GM19467 (cell line): ENCODE measurements around the gene CENPF.

ENCODE experiments used
- ATAC-seq: cut with Tn5 transposase; IDR thresholded peaks from one replicate; pipeline ENCODE4 v1.9.1; 2021; ENCODE audit warnings: mild to moderate bottlenecking, moderate library complexity; ENCODE audit not compliant: unreplicated experiment

Gene CENPF

DNA sequence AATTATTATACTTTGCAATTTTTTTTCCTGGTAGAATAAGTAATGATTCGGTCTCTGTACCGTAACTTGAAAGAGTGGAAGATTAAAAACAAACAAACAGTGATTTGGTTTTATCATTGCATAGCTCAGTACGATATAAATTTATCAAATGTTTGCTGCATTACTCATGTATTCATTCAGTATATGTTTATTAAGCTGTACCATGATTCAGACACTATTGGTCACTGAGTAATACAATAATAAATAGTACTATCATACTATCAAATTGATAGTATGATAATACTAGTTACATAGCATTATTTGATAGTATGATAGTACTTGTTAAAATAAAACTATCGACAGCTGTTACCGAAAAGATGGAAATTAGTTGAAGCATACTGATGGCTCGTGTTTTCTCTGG is 12.1 kb downstream of the CENPF start:
- no peak for ATAC-seq

DNA sequence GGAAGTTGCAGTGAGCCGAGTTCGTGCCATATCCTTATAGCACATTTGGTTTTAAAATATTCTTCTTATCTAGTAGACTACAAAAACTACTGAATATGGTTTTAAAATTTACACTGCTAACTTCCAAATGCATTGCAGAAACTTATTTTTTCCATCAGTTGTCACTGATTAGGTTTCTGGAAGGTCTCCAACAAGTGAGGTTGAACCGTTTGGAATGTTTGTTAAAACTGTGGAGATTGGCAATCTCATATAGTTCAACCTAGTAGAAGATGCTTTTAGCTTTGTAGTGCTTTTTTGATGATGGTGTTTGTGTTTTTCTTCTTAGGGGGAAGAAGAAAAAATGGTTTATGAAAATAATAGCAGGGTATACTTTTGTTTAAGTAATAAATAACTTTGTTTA is 12.9 kb downstream of the CENPF start:
- ATAC-seq = no peak

DNA sequence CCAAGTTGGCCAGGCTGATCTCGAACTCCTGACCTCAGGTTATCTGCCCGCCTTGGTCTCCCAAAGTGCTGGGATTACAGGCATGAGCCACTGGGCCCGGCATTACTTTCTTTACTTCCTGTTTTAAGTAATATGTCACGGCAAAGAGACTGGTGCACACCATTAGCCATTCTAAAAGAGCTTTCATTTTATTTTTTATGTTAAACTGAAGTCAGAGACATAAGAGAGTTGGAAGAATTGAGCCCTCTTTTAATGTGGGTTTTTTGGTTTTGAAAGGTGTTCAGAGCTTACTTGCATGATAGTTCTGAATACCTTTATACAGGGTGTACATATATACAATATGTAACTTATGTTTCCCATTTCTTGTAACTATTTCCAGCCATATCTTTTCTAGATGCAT is 14.3 kb downstream of the CENPF start:
- no peak for ATAC-seq

DNA sequence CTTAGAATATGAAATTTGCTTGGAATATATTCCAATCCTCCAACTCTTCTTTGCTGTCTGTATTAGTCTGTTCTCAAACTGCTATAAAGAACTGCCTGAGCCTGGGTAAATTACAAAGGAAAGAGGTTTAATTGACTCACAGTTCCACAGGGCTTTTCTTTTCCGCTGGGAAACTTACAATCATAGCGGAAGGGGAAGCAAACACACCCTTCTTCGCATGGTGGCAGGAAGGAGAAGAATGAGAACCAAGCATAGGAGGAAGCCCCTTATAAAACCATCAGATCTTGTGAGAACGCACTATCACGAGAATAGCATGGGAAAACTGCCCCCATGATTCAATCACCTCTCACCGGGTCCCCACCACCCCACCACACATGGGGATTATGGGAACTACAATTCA is 14.8 kb downstream of the CENPF start:
- no peak for ATAC-seq

DNA sequence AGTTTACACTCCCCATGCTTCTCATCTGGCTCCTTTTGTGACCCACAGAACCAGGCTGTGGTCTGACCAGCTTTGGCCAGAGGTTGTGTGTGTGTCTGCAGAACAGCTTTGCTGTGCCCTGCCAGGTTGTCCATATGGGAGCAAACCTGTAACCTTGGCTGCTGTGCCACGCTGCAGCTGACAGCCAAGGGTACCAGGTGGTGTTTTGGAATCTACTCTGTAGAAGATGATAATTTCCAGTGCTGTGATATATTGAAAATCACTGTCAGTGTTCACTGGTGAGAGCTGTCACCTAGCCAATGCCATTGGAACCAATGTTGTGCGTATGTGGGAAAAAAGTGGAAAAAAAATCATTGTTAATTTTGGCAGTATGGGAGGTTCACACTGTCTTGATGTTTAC is 18.2 kb downstream of the CENPF start:
- ATAC-seq = no peak

DNA sequence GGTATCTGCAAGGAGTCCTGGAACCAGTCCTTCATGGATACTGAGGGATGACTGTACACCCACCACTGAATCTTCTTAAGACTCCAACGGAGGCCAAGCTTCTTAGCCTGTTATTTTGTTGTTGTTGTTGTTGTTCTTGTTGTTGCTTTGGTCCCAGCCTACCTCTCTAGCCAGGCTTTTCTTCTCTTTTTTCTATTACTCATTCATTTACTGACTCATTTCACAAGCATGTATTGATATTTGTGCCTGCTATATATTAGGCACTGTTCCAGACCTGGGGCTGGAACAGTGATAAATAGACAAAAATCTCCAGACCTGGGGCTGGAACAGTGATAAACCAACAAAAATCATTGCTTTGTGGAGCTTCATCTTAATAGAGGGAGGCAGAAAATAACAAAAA is 20.4 kb downstream of the CENPF start:
- no peak for ATAC-seq

DNA sequence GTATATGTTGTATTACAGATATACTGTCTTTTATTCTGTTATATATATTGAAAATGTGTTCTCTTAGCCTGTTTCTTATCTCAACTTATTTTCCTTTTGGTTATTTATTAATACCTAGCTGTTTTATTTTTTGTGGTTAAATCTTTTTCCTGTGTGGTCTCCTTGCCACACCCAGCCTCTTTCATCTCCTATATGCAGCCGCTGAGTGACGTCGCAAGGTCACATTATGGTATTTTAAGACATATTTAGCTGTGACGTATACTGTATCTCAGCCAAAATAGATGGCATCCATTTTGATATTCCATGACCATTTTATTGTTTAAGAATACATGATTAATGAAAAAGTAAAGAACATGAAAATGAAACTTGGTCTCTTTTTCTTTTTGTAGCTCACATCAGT is 29.1 kb downstream of the CENPF start:
- no peak for ATAC-seq

DNA sequence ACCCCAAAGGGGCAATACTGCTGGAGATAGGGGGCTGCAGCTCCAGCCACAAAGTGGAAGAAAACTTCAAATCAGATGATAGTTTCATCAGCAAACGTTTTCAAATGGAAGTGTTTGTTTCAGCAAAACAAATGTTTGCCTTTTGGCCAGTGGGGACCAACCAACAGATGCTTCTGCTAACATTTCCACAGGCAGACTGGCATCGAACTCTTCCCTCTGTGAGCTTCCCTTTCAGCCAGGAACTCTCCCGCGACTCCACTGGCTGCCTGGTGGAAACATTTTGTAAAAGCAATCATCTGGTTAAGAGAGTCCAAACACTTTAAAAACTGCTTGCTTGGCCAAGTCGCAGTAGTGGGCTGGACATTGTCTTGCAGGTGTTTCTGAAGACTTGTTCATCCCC is 30.7 kb downstream of the CENPF start:
- ATAC-seq = no peak

DNA sequence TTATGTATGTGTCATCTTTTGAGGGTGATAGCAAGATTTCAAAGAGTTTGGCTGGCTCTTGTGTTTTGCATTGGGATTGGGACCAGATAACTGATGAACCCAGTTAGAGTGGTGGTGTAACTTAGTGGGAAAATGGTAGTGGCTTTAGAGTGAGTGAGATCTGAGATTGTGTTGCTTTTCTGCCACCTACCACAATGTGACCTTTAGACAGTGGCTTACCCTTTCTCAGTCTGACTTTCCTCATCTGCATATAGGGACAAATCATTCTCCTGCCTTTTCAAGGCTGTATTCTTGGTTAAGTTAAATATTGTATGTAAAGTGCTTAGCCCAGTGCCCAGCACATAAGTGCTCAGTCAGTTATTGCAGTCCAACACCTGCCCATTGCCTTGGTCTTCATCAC is 31.3 kb downstream of the CENPF start:
- no peak for ATAC-seq

DNA sequence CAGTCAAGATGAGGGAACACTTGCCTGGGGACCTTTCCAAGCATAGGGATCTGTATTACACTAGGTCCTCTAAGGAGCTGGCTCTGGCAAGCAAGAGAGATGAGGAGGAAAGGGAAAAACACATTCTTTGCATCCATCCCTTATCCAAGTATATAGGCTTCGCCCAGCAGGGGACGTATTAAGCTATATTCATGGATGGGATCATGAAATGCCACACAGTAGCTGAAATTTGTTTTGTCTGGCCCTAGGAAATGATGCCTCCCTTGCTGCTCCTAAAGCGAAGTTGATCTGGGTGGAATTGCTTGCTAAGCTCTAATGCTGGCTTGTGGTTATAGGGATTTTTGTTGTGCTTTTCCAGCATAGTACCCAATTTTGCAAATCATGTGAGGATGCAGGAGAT is 32.1 kb downstream of the CENPF start:
- no peak for ATAC-seq

DNA sequence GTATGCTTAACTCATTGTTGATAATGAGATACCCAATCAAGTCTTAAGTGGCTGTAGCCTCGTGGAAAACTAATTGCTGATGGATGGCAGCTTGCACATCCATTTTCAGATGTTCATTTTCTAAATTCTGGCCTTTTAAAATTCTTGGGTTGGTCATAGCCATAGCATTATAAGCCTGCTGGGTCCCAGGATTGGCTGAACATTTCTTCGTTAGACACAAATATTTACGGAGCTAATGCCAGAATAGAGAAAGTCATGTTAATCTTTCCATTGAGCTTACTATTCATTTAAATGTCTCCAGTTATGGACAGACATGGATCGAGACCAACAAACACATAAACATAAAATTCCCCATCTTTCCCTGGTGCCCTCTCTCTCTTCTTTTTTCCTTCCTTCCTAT is 32.5 kb downstream of the CENPF start:
- no peak for ATAC-seq

DNA sequence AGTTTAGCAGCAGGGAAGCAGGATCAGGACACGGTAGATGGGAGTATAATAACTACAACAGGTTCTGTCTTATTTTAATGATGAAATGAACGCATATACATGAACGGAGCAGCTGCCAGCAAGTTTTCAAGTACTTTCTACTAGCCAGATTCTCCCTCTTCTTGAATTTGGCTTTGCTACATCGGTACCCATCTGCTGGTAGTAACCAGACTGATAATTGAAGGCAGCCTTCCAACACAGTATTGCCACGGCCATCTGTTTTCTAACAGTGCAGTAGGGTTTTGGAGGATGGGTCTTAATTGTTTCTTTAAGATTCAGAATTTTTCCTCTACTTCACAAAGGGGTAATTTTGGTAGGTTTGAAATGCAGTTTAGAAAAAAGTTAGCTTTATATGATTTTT is 33.4 kb downstream of the CENPF start:
- ATAC-seq = no peak

DNA sequence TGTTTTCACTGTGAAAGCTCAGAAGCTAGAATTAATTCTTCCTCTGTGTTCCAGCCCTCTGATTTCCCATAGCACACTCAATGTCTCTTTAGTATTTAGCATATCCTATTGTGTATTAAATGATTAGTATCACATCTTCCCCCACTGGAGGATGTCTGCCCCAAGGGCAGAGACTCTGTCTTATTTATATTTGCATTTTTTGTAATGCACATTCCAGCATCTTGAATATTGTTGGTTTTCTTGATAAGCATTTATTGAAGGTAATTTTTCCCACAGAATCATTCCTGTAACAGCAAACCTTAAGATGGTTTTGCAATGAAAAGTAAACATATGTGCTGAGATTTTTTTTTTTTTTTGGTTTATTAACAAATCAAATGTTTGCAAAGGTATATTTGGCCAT is 34.1 kb downstream of the CENPF start:
- no peak for ATAC-seq

DNA sequence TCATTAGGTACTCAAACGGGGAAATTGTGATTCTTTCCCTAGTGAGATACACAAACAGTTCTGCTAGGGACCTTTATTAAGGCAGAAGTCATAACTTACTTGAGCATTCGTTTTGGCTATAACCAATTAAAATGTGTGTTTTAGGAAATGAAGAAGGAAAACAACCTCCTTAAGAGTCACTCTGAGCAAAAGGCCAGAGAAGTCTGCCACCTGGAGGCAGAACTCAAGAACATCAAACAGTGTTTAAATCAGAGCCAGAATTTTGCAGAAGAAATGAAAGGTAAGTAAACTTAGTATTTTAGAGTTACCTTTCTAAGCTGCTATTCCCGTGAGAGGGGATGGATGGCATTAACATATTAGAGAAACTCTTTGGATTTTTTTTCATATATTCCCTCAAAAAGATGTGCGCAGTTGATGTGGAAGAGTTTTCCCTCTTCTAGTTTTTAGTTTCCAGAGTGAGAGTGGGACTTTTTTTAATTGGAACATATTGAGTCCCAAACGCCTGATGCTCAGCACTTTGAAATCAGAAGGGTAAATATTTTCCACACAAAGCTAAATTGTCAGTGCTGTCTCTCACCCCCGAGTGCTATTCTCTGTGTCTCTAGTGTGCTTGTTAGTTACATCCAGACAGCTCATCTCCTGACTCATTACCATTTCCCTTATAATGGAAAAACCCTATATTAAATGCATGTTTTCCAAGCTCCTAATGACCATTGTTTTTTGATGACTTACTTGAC is 34.9 kb downstream of the CENPF start:
- no peak for ATAC-seq

DNA sequence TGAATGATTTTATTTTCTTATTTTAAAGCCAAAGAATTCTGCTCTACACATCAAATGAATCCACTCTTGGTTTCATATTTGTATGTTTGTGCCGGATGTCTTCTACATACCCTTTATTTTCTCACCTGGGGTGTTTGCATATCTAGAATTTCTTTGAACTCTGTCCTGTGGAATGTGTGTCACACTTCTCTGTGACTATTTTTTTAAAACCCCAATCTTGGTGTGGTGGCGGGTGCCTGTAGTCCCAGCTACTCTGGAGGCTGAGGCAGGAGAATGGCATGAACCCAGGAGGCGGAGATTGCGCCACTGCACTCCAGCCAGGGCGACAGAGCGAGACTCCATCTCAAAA is 35.4 kb downstream of the CENPF start:
- no peak for ATAC-seq

DNA sequence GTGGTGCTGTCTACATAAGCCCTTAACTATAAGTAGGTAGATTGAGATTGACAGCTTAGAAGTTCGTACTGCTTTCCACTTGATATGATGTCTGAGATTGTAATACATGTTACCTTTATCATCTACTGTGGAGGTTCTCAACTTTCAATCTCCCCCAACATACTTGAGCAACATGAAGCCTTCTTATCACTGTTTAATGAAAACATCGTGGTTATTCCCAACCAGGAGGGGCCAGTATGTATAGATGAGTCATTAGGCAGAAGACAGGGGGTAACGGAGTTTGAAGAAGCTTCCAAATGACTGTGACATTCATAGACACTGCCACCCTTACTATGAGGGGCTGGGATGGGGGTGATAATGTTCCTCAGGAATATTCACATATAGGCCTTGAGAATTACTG is 36.0 kb downstream of the CENPF start:
- no peak for ATAC-seq

DNA sequence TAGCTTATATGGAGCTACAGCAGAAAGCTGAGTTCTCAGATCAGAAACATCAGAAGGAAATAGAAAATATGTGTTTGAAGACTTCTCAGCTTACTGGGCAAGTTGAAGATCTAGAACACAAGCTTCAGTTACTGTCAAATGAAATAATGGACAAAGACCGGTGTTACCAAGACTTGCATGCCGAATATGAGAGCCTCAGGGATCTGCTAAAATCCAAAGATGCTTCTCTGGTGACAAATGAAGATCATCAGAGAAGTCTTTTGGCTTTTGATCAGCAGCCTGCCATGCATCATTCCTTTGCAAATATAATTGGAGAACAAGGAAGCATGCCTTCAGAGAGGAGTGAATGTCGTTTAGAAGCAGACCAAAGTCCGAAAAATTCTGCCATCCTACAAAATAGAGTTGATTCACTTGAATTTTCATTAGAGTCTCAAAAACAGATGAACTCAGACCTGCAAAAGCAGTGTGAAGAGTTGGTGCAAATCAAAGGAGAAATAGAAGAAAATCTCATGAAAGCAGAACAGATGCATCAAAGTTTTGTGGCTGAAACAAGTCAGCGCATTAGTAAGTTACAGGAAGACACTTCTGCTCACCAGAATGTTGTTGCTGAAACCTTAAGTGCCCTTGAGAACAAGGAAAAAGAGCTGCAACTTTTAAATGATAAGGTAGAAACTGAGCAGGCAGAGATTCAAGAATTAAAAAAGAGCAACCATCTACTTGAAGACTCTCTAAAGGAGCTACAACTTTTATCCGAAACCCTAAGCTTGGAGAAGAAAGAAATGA is 37.6 kb downstream of the CENPF start:
- no peak for ATAC-seq

DNA sequence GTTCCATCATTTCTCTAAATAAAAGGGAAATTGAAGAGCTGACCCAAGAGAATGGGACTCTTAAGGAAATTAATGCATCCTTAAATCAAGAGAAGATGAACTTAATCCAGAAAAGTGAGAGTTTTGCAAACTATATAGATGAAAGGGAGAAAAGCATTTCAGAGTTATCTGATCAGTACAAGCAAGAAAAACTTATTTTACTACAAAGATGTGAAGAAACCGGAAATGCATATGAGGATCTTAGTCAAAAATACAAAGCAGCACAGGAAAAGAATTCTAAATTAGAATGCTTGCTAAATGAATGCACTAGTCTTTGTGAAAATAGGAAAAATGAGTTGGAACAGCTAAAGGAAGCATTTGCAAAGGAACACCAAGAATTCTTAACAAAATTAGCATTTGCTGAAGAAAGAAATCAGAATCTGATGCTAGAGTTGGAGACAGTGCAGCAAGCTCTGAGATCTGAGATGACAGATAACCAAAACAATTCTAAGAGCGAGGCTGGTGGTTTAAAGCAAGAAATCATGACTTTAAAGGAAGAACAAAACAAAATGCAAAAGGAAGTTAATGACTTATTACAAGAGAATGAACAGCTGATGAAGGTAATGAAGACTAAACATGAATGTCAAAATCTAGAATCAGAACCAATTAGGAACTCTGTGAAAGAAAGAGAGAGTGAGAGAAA is 38.4 kb downstream of the CENPF start:
- no peak for ATAC-seq

DNA sequence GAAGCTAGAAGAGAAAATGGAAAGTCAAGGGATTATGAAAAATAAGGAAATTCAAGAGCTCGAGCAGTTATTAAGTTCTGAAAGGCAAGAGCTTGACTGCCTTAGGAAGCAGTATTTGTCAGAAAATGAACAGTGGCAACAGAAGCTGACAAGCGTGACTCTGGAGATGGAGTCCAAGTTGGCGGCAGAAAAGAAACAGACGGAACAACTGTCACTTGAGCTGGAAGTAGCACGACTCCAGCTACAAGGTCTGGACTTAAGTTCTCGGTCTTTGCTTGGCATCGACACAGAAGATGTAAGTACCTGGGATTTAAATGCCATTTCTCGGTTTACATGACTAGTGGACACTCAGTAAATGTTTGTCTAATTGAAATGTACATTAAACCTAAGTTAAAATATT is 40.0 kb downstream of the CENPF start:
- no peak for ATAC-seq

DNA sequence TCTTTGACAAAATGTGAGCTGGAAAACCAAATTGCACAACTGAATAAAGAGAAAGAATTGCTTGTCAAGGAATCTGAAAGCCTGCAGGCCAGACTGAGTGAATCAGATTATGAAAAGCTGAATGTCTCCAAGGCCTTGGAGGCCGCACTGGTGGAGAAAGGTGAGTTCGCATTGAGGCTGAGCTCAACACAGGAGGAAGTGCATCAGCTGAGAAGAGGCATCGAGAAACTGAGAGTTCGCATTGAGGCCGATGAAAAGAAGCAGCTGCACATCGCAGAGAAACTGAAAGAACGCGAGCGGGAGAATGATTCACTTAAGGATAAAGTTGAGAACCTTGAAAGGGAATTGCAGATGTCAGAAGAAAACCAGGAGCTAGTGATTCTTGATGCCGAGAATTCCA is 42.7 kb downstream of the CENPF start:
- no peak for ATAC-seq

DNA sequence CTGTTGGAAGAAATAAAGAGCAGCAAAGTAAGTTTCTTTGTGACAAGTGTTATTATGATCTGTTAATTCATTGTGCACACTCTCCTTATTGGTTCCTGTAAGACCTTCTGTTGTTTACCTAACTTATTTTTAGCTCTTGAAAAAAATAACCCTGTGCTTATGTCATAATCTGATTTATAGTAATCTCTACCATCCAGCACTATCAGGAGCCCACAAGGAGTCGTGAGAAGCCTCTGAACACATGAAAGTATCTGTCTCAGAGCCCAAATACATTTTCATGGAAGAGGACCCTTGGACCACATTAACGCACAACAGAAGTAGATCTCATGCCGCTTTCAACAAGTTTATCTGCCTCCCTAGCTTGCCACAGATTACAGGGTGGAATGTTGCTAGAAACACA is 45.8 kb downstream of the CENPF start:
- ATAC-seq = no peak

DNA sequence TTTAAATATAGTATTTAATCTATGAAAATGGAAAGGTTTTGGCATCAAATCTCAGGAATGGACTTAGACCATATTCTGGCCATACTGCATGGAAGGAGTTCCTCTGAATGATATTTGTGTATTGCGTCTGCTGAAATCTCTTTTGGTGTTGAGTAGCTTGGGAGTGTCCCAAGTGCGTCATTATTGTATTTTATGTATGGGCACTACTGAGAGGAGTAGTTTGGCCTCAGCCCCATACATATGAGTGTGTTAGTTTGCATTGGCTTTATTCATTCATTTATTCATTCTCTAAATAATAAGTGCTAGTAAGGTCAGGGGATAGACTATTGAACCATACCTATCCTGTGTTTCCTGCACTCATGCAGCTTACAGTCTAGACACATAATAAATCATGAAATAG is 46.6 kb downstream of the CENPF start:
- ATAC-seq = no peak
